H1 (cell line): ENCODE data around the gene FOXN3. TPM values are rescaled to one million over a fixed set of nuclear protein-coding genes. Genes with fewer than 3 reads are reported as not detected.

ENCODE experiments used
- CTCF ChIA-PET: fragments of 300-600 bp; sonication (Branson Sonifier 250); formaldehyde crosslinking; loops from one replicate; lab custom pipeline; 2021; ENCODE audit not compliant: partially characterized antibody; lab: Charles Lee
- POLR2A ChIA-PET: fragments of 300-600 bp; sonication (Branson Sonifier 250); formaldehyde crosslinking; loops from one replicate; lab custom pipeline; 2021; ENCODE audit warnings: inconsistent platforms; ENCODE audit not compliant: partially characterized antibody; lab: Charles Lee
- DNase-seq, 2 experiments: peaks; one replicate each; pipeline versions ENCODE4 v3.0.0 to v3.0.0-alpha.2; 2010 to 2022; ENCODE audit warnings: low spot score in 2 of 2, low read depth in 1 of 2, mixed read lengths in 1 of 2
- FAIRE-seq: peaks from 2 replicates; lab custom pipeline; 2011; peaks lifted over from hg19 to GRCh38; lab: Jason Lieb, UNC
- H2AFZ ChIP-seq: 2 replicates; pipeline ENCODE4 v1.8.1; 2012; ENCODE audit warnings: low read length, inconsistent platforms
- H2AK5ac ChIP-seq: 2 replicates; pipeline ENCODE4 v1.6.1; 2013; ENCODE audit warnings: low read depth, low read length
- H2BK120ac ChIP-seq: replicated peaks from 2 replicates; pipeline ENCODE3; 2013; ENCODE audit warnings: low read depth, low read length, inconsistent platforms
- H2BK12ac ChIP-seq: 2 replicates; pipeline ENCODE4 v1.6.1; 2013; ENCODE audit warnings: low read depth, low read length
- H2BK15ac ChIP-seq: 2 replicates; pipeline ENCODE4 v1.6.1; 2013; ENCODE audit warnings: low read length
- H2BK20ac ChIP-seq: 2 replicates; pipeline ENCODE4 v1.6.1; 2013; ENCODE audit warnings: low read length
- H2BK5ac ChIP-seq: 2 replicates; pipeline ENCODE4 v1.6.1; 2013; ENCODE audit warnings: low read depth, low read length
- H3K14ac ChIP-seq: 2 replicates; pipeline ENCODE4 v1.6.1; 2013; ENCODE audit warnings: inconsistent platforms; ENCODE audit not compliant: insufficient read length
- H3K18ac ChIP-seq: 2 replicates; pipeline ENCODE4 v1.6.1; 2013; ENCODE audit warnings: low read length; ENCODE audit errors: extremely low read depth
- H3K23ac ChIP-seq: 2 replicates; pipeline ENCODE4 v1.6.1; 2013; ENCODE audit warnings: inconsistent platforms; ENCODE audit not compliant: insufficient read length
- H3K23me2 ChIP-seq: 2 replicates; pipeline ENCODE4 v1.6.1; 2013; ENCODE audit warnings: low read depth, low read length
- H3K27ac ChIP-seq: 2 replicates; pipeline ENCODE4 v1.6.1; 2011; ENCODE audit warnings: low read depth, low read length, inconsistent platforms
- H3K27me3 ChIP-seq, 4 experiments: replicated peaks in 1 of 4; 1 replicate in 1 of 4; 2 replicates in 3 of 4; pipeline versions ENCODE4 v1.6.1 to v1.8.1; 2011 to 2013; ENCODE audit warnings: low read length in 3 of 4, mild to moderate bottlenecking in 3 of 4, inconsistent platforms in 2 of 4, mixed read lengths in 2 of 4, moderate library complexity in 1 of 4; ENCODE audit not compliant: control insufficient read depth in 3 of 4, insufficient read depth in 3 of 4; ENCODE audit errors: extremely low read depth in 1 of 4
- H3K36me3 ChIP-seq, 4 experiments: 2 replicates each; pipeline versions ENCODE4 v1.6.1 to v1.8.1; 2011 to 2013; ENCODE audit warnings: mild to moderate bottlenecking in 4 of 4, low read length in 3 of 4, moderate library complexity in 2 of 4, control low read depth in 1 of 4, inconsistent platforms in 1 of 4; ENCODE audit not compliant: insufficient read depth in 4 of 4, control insufficient read depth in 2 of 4
- H3K4ac ChIP-seq: replicated peaks from 2 replicates; pipeline ENCODE3; 2013; ENCODE audit warnings: low read length, low read depth, mixed read lengths, inconsistent platforms; ENCODE audit not compliant: insufficient read length
- H3K4me1 ChIP-seq, 4 experiments: replicated peaks in 1 of 4; 1 replicate in 1 of 4; 2 replicates in 3 of 4; pipeline versions ENCODE4 v1.6.1 to v1.8.1; 2011 to 2013; ENCODE audit warnings: low read length in 3 of 4, inconsistent platforms in 2 of 4, mixed read lengths in 1 of 4; ENCODE audit not compliant: insufficient read depth in 4 of 4, control insufficient read depth in 3 of 4
- H3K4me2 ChIP-seq, 2 experiments: 2 replicates each; pipeline versions ENCODE4 v1.6.1 to v1.8.1; 2011 to 2013; ENCODE audit warnings: low read depth in 2 of 2, low read length in 2 of 2, control low read depth in 1 of 2, inconsistent platforms in 1 of 2, mild to moderate bottlenecking in 1 of 2; ENCODE audit not compliant: insufficient read depth in 1 of 2
- H3K4me3 ChIP-seq, 4 experiments: fragments of 200-600, 300-600 bp in 1 of 4; sonication (generic), shearing (Covaris generic), sonication (Bioruptor Twin) in 1 of 4; 2 replicates each; pipeline versions ENCODE4 v1.5.1 to v1.8.1; 2011 to 2016; ENCODE audit warnings: low read length in 4 of 4, low read depth in 3 of 4, control low read depth in 2 of 4, inconsistent platforms in 2 of 4, mild to moderate bottlenecking in 2 of 4, mixed read lengths in 1 of 4, moderate library complexity in 1 of 4; ENCODE audit not compliant: insufficient read depth in 2 of 4; ENCODE audit errors: extremely low read depth in 1 of 4
- H3K56ac ChIP-seq: replicated peaks from 2 replicates; pipeline ENCODE3; 2013; ENCODE audit warnings: low read depth, mild to moderate bottlenecking, mixed read lengths, low read length, inconsistent platforms; ENCODE audit not compliant: insufficient read length
- H3K79me1 ChIP-seq: 2 replicates; pipeline ENCODE4 v1.6.1; 2013; ENCODE audit warnings: low read depth, low read length, control low read depth
- H3K79me2 ChIP-seq, 2 experiments: 2 replicates each; pipeline versions ENCODE4 v1.6.1 to v1.8.1; 2012 to 2013; ENCODE audit warnings: low read length in 2 of 2, mild to moderate bottlenecking in 2 of 2, inconsistent platforms in 1 of 2; ENCODE audit not compliant: insufficient read depth in 2 of 2, control insufficient read depth in 1 of 2
- H3K9ac ChIP-seq, 4 experiments: replicated peaks in 1 of 4; 1 replicate in 1 of 4; 2 replicates in 3 of 4; pipeline versions ENCODE4 v1.6.1 to v1.8.1; 2011 to 2013; ENCODE audit warnings: low read depth in 3 of 4, low read length in 3 of 4, control low read depth in 2 of 4, mild to moderate bottlenecking in 2 of 4, moderate library complexity in 2 of 4, inconsistent platforms in 1 of 4; ENCODE audit errors: extremely low read depth in 1 of 4
- H3K9me3 ChIP-seq, 2 experiments: 2 replicates each; pipeline versions ENCODE4 v1.6.1 to v1.8.1; 2012 to 2013; ENCODE audit warnings: mild to moderate bottlenecking in 2 of 2, moderate library complexity in 2 of 2, control low read depth in 1 of 2, inconsistent platforms in 1 of 2, low read depth in 1 of 2, low read length in 1 of 2, mixed read lengths in 1 of 2; ENCODE audit not compliant: insufficient read depth in 2 of 2
- H4K20me1 ChIP-seq, 2 experiments: replicated peaks in 1 of 2; 2 replicates each; pipeline versions ENCODE3 to v1.8.1; 2011 to 2013; ENCODE audit warnings: inconsistent platforms in 2 of 2, low read length in 2 of 2, mild to moderate bottlenecking in 1 of 2; ENCODE audit not compliant: insufficient read depth in 2 of 2, control insufficient read depth in 1 of 2
- H4K5ac ChIP-seq: 2 replicates; pipeline ENCODE4 v1.6.1; 2013; ENCODE audit warnings: low read length, low read depth, mixed read lengths, inconsistent platforms; ENCODE audit not compliant: insufficient read length
- H4K8ac ChIP-seq: 2 replicates; pipeline ENCODE4 v1.8.0; 2013; ENCODE audit warnings: mild to moderate bottlenecking, moderate library complexity, low read length, inconsistent platforms; ENCODE audit not compliant: insufficient read depth; ENCODE audit errors: extremely low read depth
- H4K91ac ChIP-seq: replicated peaks from 2 replicates; pipeline ENCODE3; 2013; ENCODE audit warnings: low read length, mixed read lengths, inconsistent platforms; ENCODE audit not compliant: insufficient read length
- KDM5A ChIP-seq: fragments of 200-600 bp; IDR thresholded peaks from 2 replicates; pipeline ENCODE4 v1.7.1; 2012; ENCODE audit warnings: mild to moderate bottlenecking, low read length, inconsistent platforms, mixed read lengths
- SP2 ChIP-seq: IDR thresholded peaks from 2 replicates; pipeline ENCODE4 v1.6.1; 2012; ENCODE audit warnings: mild to moderate bottlenecking, low read length, inconsistent platforms
- WGBS, 2 experiments: shearing (Covaris generic) in 1 of 2; methylation state at CpG; one replicate each; pipeline versions ENCODE4 v1.1.6 to v1.1.7; 2013 to 2015; ENCODE audit warnings: low lambda C conversion rate in 2 of 2, mixed read lengths in 2 of 2, inconsistent platforms in 1 of 2, low coverage in 1 of 2, missing lambda C conversion rate in 1 of 2; ENCODE audit not compliant: insufficient replicate concordance in 2 of 2, insufficient coverage in 1 of 2, insufficient read length in 1 of 2; ENCODE audit errors: extremely low coverage in 1 of 2, missing lambda C conversion rate in 1 of 2; 5-methylcytosine and 5-hydroxymethylcytosine counted together
- polyA plus RNA-seq, 7 experiments: library from polyadenylated mRNA; depleted of rRNA in 3 of 7; stranded (reverse) in 5 of 7; unstranded in 2 of 7; fragments of >200 nt in 5 of 7; fragments of 200-250 nt in 2 of 7; gene quantifications; 1 replicate in 5 of 7; 2 replicates in 1 of 7; 4 replicates in 1 of 7; pipeline versions ENCODE4 v1.2.1 to v1.2.3, GENCODE V29; 2011 to 2013; ENCODE audit warnings: missing spikeins in 2 of 7, mixed read lengths in 2 of 7
- total RNA-seq: library from RNA; stranded (reverse); fragmentation: NEBNext Ultra II Directional; extraction: Animal tissue kit (Norgen Biotek cat#: 25700); gene quantifications from 2 replicates; pipeline ENCODE4 v1.2.1, GENCODE V29; 2021

Gene FOXN3
- total and polyA plus RNA-seq, 2 of the 8 experiments (the other 6 are each of a cell fraction or from before 2014, with no cell fraction given), result 52.6 to 178 TPM

- no peak overlapping the region for H4K8ac ChIP-seq
- peak overlapping the region; percentile 51 for H4K5ac ChIP-seq
- H3K27me3 ChIP-seq, result no peaks in the 10 kb centered on the region
- no peaks in the 10 kb centered on the region; the same call in 1 of the 2 replicates for H3K79me1 ChIP-seq
- peaks cover 3 to 18% (median 9%) of the 10 kb centered on the region in 4 experiments; a peak in 5 of 7 replicates for H3K4me1 ChIP-seq
- H3K56ac ChIP-seq, result no peak overlapping the region
- no peaks in the 10 kb centered on the region for H4K20me1 ChIP-seq
- POLR2A ChIA-PET, result interaction anchor here (1.1 kb wide), 1 partner anchor 9 kb away, joined by 3 read pairs; no protein-coding TSS in a partner anchor
- H2BK20ac ChIP-seq, result no peak overlapping the region
- 0 out of 8 replicates have a peak, but pooled peaks cover 0 to 2% (median 0%) of the 10 kb centered on the region in 4 experiments for H3K36me3 ChIP-seq
- H2BK12ac ChIP-seq, result no peak overlapping the region
- H2BK15ac ChIP-seq, result no peak overlapping the region
- 77% methylated on average over 6 of the region's 6 CpGs; no CpG with 5 or more reads in 1 of the 2 experiments for WGBS, 2 experiments
- no peak overlapping the region for H3K9ac ChIP-seq
- no peak overlapping the region for H2BK120ac ChIP-seq
- no peak overlapping the region for H2BK5ac ChIP-seq
- no peak overlapping the region for H3K4ac ChIP-seq
- no peak overlapping the region for H4K91ac ChIP-seq
- no peak overlapping the region for H3K18ac ChIP-seq
- H3K23ac ChIP-seq, result no peak overlapping the region
- no peak overlapping the region for H2AK5ac ChIP-seq
- H3K23me2 ChIP-seq, result no peaks in the 10 kb centered on the region
- no peak for TF ChIP-seq KDM5A
- no peak for TF ChIP-seq SP2
- FAIRE-seq (no peak), DNase-seq (no peak)
- no peak overlapping the region for H3K4me2 ChIP-seq
- no peak overlapping the region for H3K14ac ChIP-seq
- H3K9me3 ChIP-seq, result no peaks in the 10 kb centered on the region
- H3K27ac ChIP-seq, result no peak overlapping the region
- H3K79me2 ChIP-seq, result peaks cover 0 to 66% of the 10 kb centered on the region in 2 experiments; a peak in 2 of 4 replicates
- H3K4me3 ChIP-seq, result no peak overlapping the region
- CTCF ChIA-PET, result interaction anchor here (0.7 to 1.1 kb wide), 2 partner anchors 16 to 297 kb away, joined by 3 read pairs; no protein-coding TSS in a partner anchor
- no peak overlapping the region for H2AFZ ChIP-seq
These were observed 7.2 kb upstream of the FOXN3 start for GRCh38 chr14:89424241-89424640.
